Neural progenitor cell (in vitro differentiated cells): ENCODE results near the gene NOS1AP. TPM values are rescaled to one million over a fixed set of nuclear protein-coding genes. Genes with fewer than 3 reads are reported as not detected.

ENCODE experiments used
- DNase-seq: peaks from one replicate; pipeline ENCODE4 v3.0.0-alpha.2; 2016; ENCODE audit warnings: low spot score
- H2AFZ ChIP-seq: fragments of 200-600 bp; sonication (generic); replicated peaks from 2 replicates; pipeline ENCODE4 v1.6.1; 2016; ENCODE audit warnings: antibody characterized with exemption
- H3F3A ChIP-seq: fragments of 200-600 bp; sonication (generic); 2 replicates; pipeline ENCODE4 v1.6.1; 2016; ENCODE audit warnings: antibody characterized with exemption, low read depth
- H3K27ac ChIP-seq: fragments of 200-600 bp; sonication (generic); 2 replicates; pipeline ENCODE4 v1.5.1; 2016; ENCODE audit warnings: mild to moderate bottlenecking
- H3K27me3 ChIP-seq: fragments of 200-600 bp; sonication (generic); 2 replicates; pipeline ENCODE4 v1.6.1; 2016; ENCODE audit warnings: mild to moderate bottlenecking, moderate library complexity
- H3K36me3 ChIP-seq: fragments of 200-600 bp; sonication (generic); 2 replicates; pipeline ENCODE4 v1.5.1; 2016
- H3K4me1 ChIP-seq: fragments of 200-600 bp; sonication (generic); 2 replicates; pipeline ENCODE4 v1.6.1; 2016; ENCODE audit warnings: mixed run types
- H3K4me2 ChIP-seq: fragments of 200-600 bp; sonication (generic); 2 replicates; pipeline ENCODE4 v1.6.1; 2016
- H3K4me3 ChIP-seq: fragments of 200-600 bp; sonication (generic); 2 replicates; pipeline ENCODE4 v1.5.1; 2016
- H3K79me2 ChIP-seq: fragments of 200-600 bp; sonication (generic); 2 replicates; pipeline ENCODE4 v1.6.1; 2016; ENCODE audit warnings: low read depth
- H3K9ac ChIP-seq: fragments of 200-600 bp; sonication (generic); 2 replicates; pipeline ENCODE4 v1.6.1; 2016
- H3K9me3 ChIP-seq: fragments of 200-600 bp; sonication (generic); 2 replicates; pipeline ENCODE4 v1.5.1; 2016; ENCODE audit warnings: low read depth
- H4K20me1 ChIP-seq: fragments of 200-600 bp; sonication (generic); 2 replicates; pipeline ENCODE4 v1.6.1; 2016; ENCODE audit warnings: low read depth
- H3K27ac Mint-ChIP-seq: 3 replicates; pipeline ENCODE4 v1.8.0; 2021; ENCODE audit warnings: mixed read lengths
- H3K27me3 Mint-ChIP-seq: 2 replicates; pipeline ENCODE4 v1.8.0; 2022; ENCODE audit warnings: low read depth, mild to moderate bottlenecking, inconsistent platforms, moderate library complexity, mixed read lengths; ENCODE audit not compliant: insufficient read depth
- H3K36me3 Mint-ChIP-seq: 3 replicates; pipeline ENCODE4 v1.8.0; 2021; ENCODE audit warnings: mixed read lengths
- H3K4me1 Mint-ChIP-seq: 3 replicates; pipeline ENCODE4 v1.8.0; 2021; ENCODE audit warnings: mixed read lengths
- H3K4me3 Mint-ChIP-seq: 3 replicates; pipeline ENCODE4 v1.8.0; 2021; ENCODE audit warnings: mild to moderate bottlenecking, moderate library complexity, mixed read lengths
- H3K9me3 Mint-ChIP-seq: 3 replicates; pipeline ENCODE4 v1.8.0; 2020; ENCODE audit warnings: mixed read lengths
- CTCF ChIP-seq: fragments of 200-600 bp; sonication (generic); IDR thresholded peaks from 2 replicates; pipeline ENCODE4 v1.5.1; 2017; ENCODE audit warnings: antibody characterized with exemption, mild to moderate bottlenecking
- EZH2 ChIP-seq: fragments of 200-600 bp; sonication (generic); IDR thresholded peaks from 2 replicates; pipeline ENCODE4 v1.6.1; 2017; ENCODE audit warnings: antibody characterized with exemption, mild to moderate bottlenecking, moderate library complexity
- EZH2phosphoT487 ChIP-seq: fragments of 200-600 bp; sonication (generic); IDR thresholded peaks from 2 replicates; pipeline ENCODE4 v1.6.1; 2017; ENCODE audit warnings: antibody characterized with exemption
- total RNA-seq: library from RNA; depleted of rRNA; stranded (reverse); fragments of >200 nt; gene quantifications from 2 replicates; pipeline ENCODE4 v1.2.3, GENCODE V29; 2015; ENCODE audit warnings: low replicate concordance

The NOS1AP gene
- total RNA-seq, 1 donor from 2014 or later, result 2.4 TPM

- H3K27ac Mint-ChIP-seq, result no peak overlapping the region
- no peak for DNase-seq
Observed at GRCh38 chr1:162067466-162067865, 2.0 kb upstream of the NOS1AP start.

GRCh38 chr1:162068301-162068700 lies 1.2 kb upstream of the NOS1AP start:
- Histone ChIP-seq H3K36me3 (no peaks in the 10 kb centered on the region), H3K9ac (no peak overlapping the region), H4K20me1 (peaks cover 27% of the 10 kb centered on the region), H3K4me1 (peaks cover 37% of the 10 kb centered on the region), H3K4me2 (peak overlapping the region; percentile 90), H3K27me3 (peaks cover 17% of the 10 kb centered on the region), H2AFZ (no peak overlapping the region), H3K79me2 (peaks cover 35% of the 10 kb centered on the region), H3K9me3 (no peaks in the 10 kb centered on the region), H3K27ac (no peak overlapping the region), H3F3A (peaks cover 23% of the 10 kb centered on the region), H3K4me3 (no peak overlapping the region)
- peaks cover 64% of the 10 kb centered on the region for H3K4me1 Mint-ChIP-seq
- TF ChIP-seq CTCF (no peak), EZH2 (no peak), EZH2phosphoT487 (no peak)
- peaks cover 18% of the 10 kb centered on the region for H3K27me3 Mint-ChIP-seq
- no peak for DNase-seq
- no peak overlapping the region for H3K27ac Mint-ChIP-seq
- H3K9me3 Mint-ChIP-seq, result no peaks in the 10 kb centered on the region
- H3K36me3 Mint-ChIP-seq, result no peaks in the 10 kb centered on the region
- peak overlapping the region; percentile 88 for H3K4me3 Mint-ChIP-seq

More at GRCh38 chr1:162067466-162067865, 2.0 kb upstream of the NOS1AP start:
- Histone ChIP-seq H3K79me2 (peaks cover 26% of the 10 kb centered on the region), H3K27ac (no peak overlapping the region), H4K20me1 (peaks cover 25% of the 10 kb centered on the region), H3K36me3 (no peaks in the 10 kb centered on the region), H3K4me2 (no peak overlapping the region), H3K27me3 (peaks cover 17% of the 10 kb centered on the region), H3K4me1 (peaks cover 42% of the 10 kb centered on the region), H3K9me3 (no peaks in the 10 kb centered on the region), H3K4me3 (no peak overlapping the region), H3K9ac (no peak overlapping the region), H3F3A (peaks cover 27% of the 10 kb centered on the region), H2AFZ (no peak overlapping the region)
- H3K27me3 Mint-ChIP-seq, result peaks cover 18% of the 10 kb centered on the region
- H3K9me3 Mint-ChIP-seq, result no peaks in the 10 kb centered on the region
- no peak overlapping the region for H3K4me3 Mint-ChIP-seq
- TF ChIP-seq CTCF (no peak), EZH2 (no peak), EZH2phosphoT487 (no peak)
- peaks cover 66% of the 10 kb centered on the region for H3K4me1 Mint-ChIP-seq
- no peaks in the 10 kb centered on the region for H3K36me3 Mint-ChIP-seq

GRCh38 chr1:162070094-162070748 lies 730 bp downstream of the NOS1AP start:
- H3K9ac ChIP-seq, result peak overlapping the region; percentile 8
- H3K27me3 ChIP-seq, result peaks cover 17% of the 10 kb centered on the region
- Mint-ChIP-seq H3K27ac (no peak overlapping the region), H3K4me1 (peaks cover 52% of the 10 kb centered on the region), H3K36me3 (peaks cover 13% of the 10 kb centered on the region), H3K9me3 (peaks cover 3% of the 10 kb centered on the region), H3K4me3 (peak overlapping the region; percentile 87), H3K27me3 (peaks cover 7% of the 10 kb centered on the region)
- H3F3A ChIP-seq, result peaks cover 19% of the 10 kb centered on the region
- no peaks in the 10 kb centered on the region for H3K36me3 ChIP-seq
- peaks cover 29% of the 10 kb centered on the region for H3K4me1 ChIP-seq
- DNase-seq, result peak; percentile 50
- no peak overlapping the region for H3K27ac ChIP-seq
- H3K9me3 ChIP-seq, result no peaks in the 10 kb centered on the region
- peak overlapping the region; percentile 90 for H3K4me2 ChIP-seq
- H4K20me1 ChIP-seq, result peaks cover 31% of the 10 kb centered on the region
- peaks cover 54% of the 10 kb centered on the region for H3K79me2 ChIP-seq
- H3K4me3 ChIP-seq, result peak overlapping the region; percentile 66
- peak overlapping the region; percentile 41 for H2AFZ ChIP-seq
- TF ChIP-seq EZH2phosphoT487, result no peak
- TF ChIP-seq EZH2, result no peak
- no peak for TF ChIP-seq CTCF
